ENCODE results near the gene PLLP.

GRCh38 chr16:57284209-57284951, at the start of gene PLLP:
- TF ChIP-seq CTCF (IDR thresholded peaks at IDR 0.05) (no peak), POLR2A (IDR thresholded peaks at IDR 0.05) (peak in 1 of 2 donors; percentile 65)
